Omental fat pad (tissue), 4 donors: Measurements from ENCODE around the gene ZNF511. TPM values are rescaled to one million over a fixed set of nuclear protein-coding genes. Genes with fewer than 3 reads are reported as not detected.
A peak's percentile ranks its signal among the peaks of the same experiment; 100 is the strongest.
"Not testable (repeated sequence)": the region's sequence is repeated elsewhere in the genome, so short reads cannot be mapped to it uniquely, and the experiment has no call there.

Experiments
- ATAC-seq: fragments of 150-250 bp; one replicate; pipeline ENCODE4 v1.9.1; 2016; ENCODE audit warnings: mild to moderate bottlenecking, moderate library complexity; ENCODE audit not compliant: low FRiP score
- DNase-seq: peaks from one replicate; pipeline ENCODE4 v3.0.0-alpha.2; 2019; ENCODE audit warnings: low spot score
- total RNA-seq, 4 donors: library from RNA; depleted of rRNA; stranded (reverse); fragments of >200 nt; gene quantifications; one replicate each; pipeline ENCODE4 v1.1.0, GENCODE V29; 2016
- TF ChIP-seq, protein P1 (sequence below), 3 donors: fragments of 450-650 bp; IDR thresholded peaks; one replicate each; pipeline ENCODE4 v1.5.1; 2016 to 2017; ENCODE audit warnings: antibody characterized with exemption in 3 of 3, mild to moderate bottlenecking in 3 of 3, moderate library complexity in 2 of 3

ZNF511 gene
- total RNA-seq, 4 donors from 2014 or later: 19.3 to 40.2 (median 23.3) TPM

- DNase-seq (no peak), ATAC-seq (no peak)
- TF ChIP-seq, protein P1, sequence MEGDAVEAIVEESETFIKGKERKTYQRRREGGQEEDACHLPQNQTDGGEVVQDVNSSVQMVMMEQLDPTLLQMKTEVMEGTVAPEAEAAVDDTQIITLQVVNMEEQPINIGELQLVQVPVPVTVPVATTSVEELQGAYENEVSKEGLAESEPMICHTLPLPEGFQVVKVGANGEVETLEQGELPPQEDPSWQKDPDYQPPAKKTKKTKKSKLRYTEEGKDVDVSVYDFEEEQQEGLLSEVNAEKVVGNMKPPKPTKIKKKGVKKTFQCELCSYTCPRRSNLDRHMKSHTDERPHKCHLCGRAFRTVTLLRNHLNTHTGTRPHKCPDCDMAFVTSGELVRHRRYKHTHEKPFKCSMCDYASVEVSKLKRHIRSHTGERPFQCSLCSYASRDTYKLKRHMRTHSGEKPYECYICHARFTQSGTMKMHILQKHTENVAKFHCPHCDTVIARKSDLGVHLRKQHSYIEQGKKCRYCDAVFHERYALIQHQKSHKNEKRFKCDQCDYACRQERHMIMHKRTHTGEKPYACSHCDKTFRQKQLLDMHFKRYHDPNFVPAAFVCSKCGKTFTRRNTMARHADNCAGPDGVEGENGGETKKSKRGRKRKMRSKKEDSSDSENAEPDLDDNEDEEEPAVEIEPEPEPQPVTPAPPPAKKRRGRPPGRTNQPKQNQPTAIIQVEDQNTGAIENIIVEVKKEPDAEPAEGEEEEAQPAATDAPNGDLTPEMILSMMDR (IDR thresholded peaks at IDR 0.05): no peak
These were observed 7.1 kb downstream of the ZNF511 start for GRCh38 chr10:133315847-133316246.

- DNase-seq (no peak), ATAC-seq (no peak)
- TF ChIP-seq, protein P1 (IDR thresholded peaks at IDR 0.05): no peak
These were observed 7.6 kb downstream of the ZNF511 start for GRCh38 chr10:133316266-133316665.

DNA sequence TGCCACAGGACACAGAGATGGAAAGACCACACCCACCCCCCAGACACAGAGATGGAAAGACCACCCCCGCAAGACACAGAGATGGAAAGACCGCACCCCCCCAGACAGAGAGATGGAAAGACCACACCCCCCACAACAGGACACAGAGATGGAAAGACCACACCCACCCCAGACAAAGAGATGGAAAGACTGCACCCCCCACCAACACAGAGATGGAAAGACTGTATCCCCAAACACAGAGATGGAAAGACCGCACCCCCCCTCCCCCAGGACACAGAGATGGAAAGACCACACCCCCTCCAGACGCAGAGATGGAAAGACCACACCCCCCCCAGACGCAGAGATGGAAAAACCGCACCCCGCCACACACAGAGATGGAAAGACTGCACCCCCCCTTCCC lies 8.0 kb downstream of the ZNF511 start:
- ATAC-seq (no peak), DNase-seq (no peak)
- TF ChIP-seq, protein P1 (IDR thresholded peaks at IDR 0.05): no peak

DNA sequence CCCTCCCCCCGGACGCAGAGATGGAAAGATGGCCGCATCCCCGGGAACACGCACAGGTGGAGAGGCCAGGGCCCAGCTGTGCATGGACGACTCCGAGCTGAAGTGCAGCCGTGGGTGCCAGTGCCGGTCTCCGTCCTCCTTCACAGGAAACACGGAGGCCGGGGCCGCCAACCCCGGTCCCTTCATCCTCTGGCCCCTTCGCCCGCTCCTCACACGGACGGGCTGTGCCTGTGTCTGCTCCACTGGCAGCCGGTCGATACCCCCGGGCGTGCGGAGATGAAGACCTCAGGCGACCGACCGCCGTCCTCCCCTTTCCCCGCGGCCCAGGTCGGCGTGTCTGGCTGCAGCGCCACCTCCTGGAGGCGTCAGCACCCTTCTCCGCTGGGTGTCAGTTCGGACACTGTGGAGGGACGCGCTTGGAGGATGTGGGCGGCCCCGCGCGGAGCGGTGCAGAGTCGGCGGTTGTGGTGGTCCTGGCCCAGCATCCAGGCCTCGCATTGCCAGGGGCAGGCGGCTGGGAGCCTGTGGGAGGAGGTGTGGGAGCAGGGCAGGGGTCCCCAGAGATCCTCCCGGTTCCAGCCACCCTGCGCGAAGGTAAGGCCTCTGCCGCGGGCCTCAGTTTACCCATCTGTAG lies 9.9 kb downstream of the ZNF511 start:
- DNase-seq: no peak
- TF ChIP-seq, protein P1 (IDR thresholded peaks at IDR 0.05): no peak
- peak; percentile 85 for ATAC-seq

GRCh38 chr10:133320852-133321422 lies 12.2 kb downstream of the ZNF511 start:
- not testable (repeated sequence) for ATAC-seq, DNase-seq

GRCh38 chr10:133322064-133322709 lies 13.5 kb downstream of the ZNF511 start:
- DNase-seq, ATAC-seq: not testable (repeated sequence)

DNA sequence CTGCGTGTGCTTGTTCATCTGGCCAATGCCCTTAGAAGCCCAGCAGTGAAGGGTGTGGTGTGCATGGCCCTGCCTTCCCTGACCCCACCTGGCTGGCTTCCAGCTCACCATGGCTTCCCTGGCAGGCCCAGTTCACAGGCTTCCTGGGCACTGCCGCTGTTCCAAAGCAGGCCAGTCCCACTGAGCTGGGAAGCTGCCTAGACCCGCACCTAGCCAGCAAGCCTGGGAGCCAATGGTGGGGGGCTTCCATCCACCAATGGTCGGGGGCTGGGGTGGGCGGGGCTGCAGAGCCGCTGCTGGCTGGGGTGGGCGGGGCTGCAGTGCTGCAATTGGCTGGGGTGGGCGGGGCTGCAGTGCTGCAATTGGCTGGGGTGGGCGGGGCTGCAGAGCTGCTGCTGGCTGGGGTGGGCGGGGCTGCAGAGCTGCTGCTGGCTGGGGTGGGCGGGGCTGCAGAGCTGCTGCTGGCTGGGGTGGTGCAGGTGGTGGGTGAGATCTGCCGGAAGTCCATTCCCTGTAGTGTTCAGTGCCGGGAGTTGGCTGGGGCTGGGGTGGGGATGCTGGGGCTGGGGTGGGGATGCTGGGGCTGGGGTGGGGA lies 15.6 kb downstream of the ZNF511 start:
- no peak for DNase-seq
- no peak for ATAC-seq
- TF ChIP-seq, protein P1 (IDR thresholded peaks at IDR 0.05): no peak

DNA sequence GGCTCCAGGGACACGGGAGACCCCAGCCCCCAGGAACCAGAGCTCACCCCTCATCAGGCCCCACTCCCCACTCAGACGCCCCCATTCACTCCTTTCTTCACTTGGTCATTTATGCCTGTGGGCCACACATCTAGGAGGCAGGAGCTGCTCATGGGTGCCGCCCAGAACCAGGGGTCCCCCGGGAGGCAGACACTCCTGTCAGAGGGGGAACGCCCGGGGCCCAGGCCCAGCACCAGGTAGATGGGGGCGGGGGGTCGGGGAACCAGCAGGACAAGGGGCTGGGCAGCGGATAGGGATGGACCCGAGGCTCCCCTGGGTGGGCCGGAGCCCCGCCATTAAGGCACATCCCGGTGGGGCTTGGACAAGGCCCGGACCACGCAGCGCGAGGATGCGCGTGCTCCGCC lies 16.1 kb downstream of the ZNF511 start:
- no peak for ATAC-seq
- no peak for DNase-seq
- TF ChIP-seq, protein P1 (IDR thresholded peaks at IDR 0.05): no peak
